Stimulated activated naive CD8-positive, alpha-beta T cell treated with anti-CD3 and anti-CD28 coated beads, Interleukin-15, Interleukin-2, amounts not matched to agents 100 ng/mL and 50 ng/mL, for 24 hours (primary cell): ENCODE results near the gene ANKDD1B.

ENCODE experiments used
- H3K27ac Mint-ChIP-seq: one replicate; pipeline ENCODE4 v1.8.0; 2021; ENCODE audit warnings: mild to moderate bottlenecking, mixed read lengths
- H3K27me3 Mint-ChIP-seq: one replicate; pipeline ENCODE4 v1.8.0; 2021; ENCODE audit warnings: mixed read lengths
- H3K36me3 Mint-ChIP-seq: one replicate; pipeline ENCODE4 v1.8.0; 2021; ENCODE audit warnings: low read depth, mixed read lengths
- H3K4me1 Mint-ChIP-seq: one replicate; pipeline ENCODE4 v1.8.0; 2021; ENCODE audit warnings: low read depth, mixed read lengths
- H3K4me3 Mint-ChIP-seq: one replicate; pipeline ENCODE4 v1.8.0; 2021; ENCODE audit warnings: mild to moderate bottlenecking, mixed read lengths
- H3K9me3 Mint-ChIP-seq: one replicate; pipeline ENCODE4 v1.8.0; 2021; ENCODE audit warnings: mixed read lengths

The ANKDD1B gene

DNA sequence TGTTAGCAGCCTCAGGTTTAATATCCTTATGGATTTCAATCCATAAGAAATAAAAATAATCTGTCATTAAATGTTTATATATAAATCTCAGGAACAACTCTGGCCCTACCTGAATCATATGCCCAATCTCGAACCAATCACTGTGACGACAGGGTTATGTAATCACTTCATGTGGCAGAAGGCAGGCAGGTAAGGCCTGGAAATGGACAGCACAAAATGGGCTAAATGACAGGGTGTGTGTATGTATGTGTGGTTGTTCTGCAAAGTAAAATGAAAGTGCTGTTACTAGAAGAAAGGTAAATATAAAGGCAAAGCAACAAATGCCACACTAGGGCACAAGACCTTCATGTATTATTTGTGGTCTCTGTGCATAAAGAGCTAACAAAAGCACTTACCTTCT lies 19.6 kb downstream of the ANKDD1B start:
- no peaks in the 10 kb centered on the region for H3K27me3 Mint-ChIP-seq
- no peak overlapping the region for H3K27ac Mint-ChIP-seq
- no peak overlapping the region for H3K4me3 Mint-ChIP-seq
- H3K9me3 Mint-ChIP-seq: peaks cover 4% of the 10 kb centered on the region
- H3K36me3 Mint-ChIP-seq: peaks cover 3% of the 10 kb centered on the region
- peaks cover 10% of the 10 kb centered on the region for H3K4me1 Mint-ChIP-seq

DNA sequence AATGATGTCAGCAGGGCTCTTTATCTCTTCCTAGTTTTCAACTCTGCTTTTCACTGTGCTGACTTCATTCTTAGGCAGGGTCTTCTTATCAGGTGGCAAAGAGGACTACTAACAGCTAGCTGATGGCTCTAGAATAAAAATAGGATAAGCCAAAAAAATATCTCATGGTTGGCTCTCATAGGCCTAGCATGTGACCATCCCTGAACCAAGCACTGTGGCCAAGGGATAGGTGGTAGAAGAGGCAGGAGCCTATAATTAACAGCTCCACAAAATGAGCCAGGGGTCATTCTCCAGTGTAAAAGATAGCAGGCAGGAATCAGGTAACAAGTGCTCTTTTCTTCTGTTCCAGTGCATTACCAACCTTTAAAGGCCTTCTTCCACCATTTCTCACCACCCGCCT lies 21.1 kb downstream of the ANKDD1B start:
- H3K4me3 Mint-ChIP-seq: no peak overlapping the region
- H3K9me3 Mint-ChIP-seq: peaks cover 4% of the 10 kb centered on the region
- H3K27ac Mint-ChIP-seq: no peak overlapping the region
- H3K4me1 Mint-ChIP-seq: peaks cover under 1% of the 10 kb centered on the region
- peaks cover 3% of the 10 kb centered on the region for H3K36me3 Mint-ChIP-seq
- no peaks in the 10 kb centered on the region for H3K27me3 Mint-ChIP-seq

DNA sequence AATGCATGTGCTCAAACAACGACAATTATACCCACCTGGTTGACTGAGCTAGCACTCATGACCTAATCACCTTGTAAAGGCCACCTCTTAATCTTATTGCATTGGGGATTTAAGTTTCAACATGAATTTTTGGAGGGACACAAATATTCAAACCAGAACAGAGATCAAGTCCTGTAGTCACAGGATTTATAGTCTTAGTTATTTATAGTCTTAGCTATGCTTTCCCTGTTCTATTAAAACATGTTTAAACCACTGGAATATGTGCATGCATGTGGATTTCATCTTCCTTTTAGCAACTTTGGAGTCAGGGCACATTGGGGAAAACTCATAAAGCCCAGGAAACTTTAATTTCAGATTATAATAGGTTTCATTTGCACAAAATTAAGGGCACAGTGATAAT lies 26.7 kb downstream of the ANKDD1B start:
- peaks cover 4% of the 10 kb centered on the region for H3K9me3 Mint-ChIP-seq
- peaks cover 3% of the 10 kb centered on the region for H3K36me3 Mint-ChIP-seq
- H3K4me1 Mint-ChIP-seq: no peaks in the 10 kb centered on the region
- H3K4me3 Mint-ChIP-seq: no peak overlapping the region
- H3K27me3 Mint-ChIP-seq: no peaks in the 10 kb centered on the region
- H3K27ac Mint-ChIP-seq: no peak overlapping the region

DNA sequence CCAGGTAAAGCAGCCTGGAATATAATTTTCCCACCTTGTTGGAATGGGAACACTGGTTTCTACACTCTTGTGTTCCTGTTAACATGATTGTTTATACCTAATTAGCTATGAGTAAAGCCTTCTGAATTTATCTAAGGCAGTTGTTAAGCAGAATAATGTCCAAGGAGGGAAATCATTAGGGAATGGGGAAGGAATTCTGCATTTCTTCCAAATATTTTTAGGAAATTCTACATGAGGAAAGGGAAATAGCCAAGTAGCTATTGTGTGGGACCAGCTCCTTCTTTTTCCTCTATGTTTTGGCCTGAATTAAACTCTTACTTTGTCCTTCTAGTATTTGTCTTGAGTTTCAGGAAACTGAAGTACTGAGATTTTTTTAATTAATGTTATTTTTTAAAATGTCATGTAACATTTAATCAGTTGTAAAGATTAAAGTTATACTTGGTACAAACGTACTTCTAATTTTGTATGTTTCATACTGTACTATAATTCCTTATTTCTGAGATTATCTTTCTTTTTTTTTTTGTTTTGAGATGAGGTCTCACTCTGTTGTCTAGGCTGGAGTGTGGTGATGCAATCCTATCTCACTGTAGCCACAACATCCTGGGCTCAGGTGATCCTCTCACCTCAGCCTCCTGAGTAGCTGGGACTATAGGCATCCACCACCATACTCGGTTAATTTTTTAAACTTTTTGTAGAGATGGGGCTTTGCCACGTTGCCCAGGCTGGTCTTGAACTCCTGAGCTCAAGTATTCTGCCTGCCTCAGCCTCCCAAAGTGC lies 28.5 kb downstream of the ANKDD1B start:
- peaks cover 2% of the 10 kb centered on the region for H3K36me3 Mint-ChIP-seq
- no peaks in the 10 kb centered on the region for H3K4me1 Mint-ChIP-seq
- H3K27ac Mint-ChIP-seq: no peak overlapping the region
- H3K27me3 Mint-ChIP-seq: no peaks in the 10 kb centered on the region
- H3K4me3 Mint-ChIP-seq: no peak overlapping the region
- peaks cover 2% of the 10 kb centered on the region for H3K9me3 Mint-ChIP-seq

DNA sequence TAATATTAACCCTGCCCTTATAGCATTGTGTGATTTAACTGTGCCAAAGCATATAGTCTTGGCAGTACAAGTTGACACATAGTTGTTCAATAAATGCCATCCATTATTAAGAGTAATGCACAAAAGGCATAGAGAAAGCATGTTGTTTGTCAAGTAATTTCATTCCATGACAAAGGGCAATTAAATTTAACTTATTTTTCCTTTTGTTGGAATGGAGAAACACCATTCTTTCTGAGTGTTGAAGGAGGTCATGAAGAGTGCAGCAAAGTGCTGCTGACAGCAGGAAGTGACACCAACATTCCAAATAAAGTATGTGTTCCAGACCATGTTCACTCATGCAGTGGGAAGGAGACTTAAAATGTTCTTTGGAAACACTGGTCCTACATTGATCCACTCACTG lies 29.1 kb downstream of the ANKDD1B start:
- Mint-ChIP-seq H3K4me1 (no peaks in the 10 kb centered on the region), H3K9me3 (no peaks in the 10 kb centered on the region), H3K27ac (no peak overlapping the region), H3K36me3 (no peaks in the 10 kb centered on the region), H3K4me3 (no peak overlapping the region), H3K27me3 (no peaks in the 10 kb centered on the region)

DNA sequence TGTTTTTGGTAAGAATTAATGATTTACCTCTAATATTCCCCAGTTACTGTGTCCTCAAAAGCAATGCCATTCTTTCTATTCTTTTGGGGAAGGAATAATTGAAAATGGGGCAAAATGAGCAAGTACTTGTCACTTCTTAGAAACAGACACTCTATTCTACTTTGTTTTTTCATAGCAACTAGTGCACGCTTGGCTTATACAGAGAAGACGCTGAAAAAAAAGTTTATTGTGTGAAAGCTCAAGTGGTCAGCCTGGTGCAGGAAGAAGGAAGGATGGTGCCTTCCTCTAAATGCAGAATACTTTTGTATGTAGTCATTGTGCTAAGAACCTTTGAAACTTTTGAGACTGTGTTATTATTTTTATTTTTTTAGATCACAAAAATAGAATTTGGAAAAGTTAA lies 29.6 kb downstream of the ANKDD1B start:
- H3K4me3 Mint-ChIP-seq: no peak overlapping the region
- H3K9me3 Mint-ChIP-seq: no peaks in the 10 kb centered on the region
- no peaks in the 10 kb centered on the region for H3K27me3 Mint-ChIP-seq
- H3K4me1 Mint-ChIP-seq: no peaks in the 10 kb centered on the region
- H3K27ac Mint-ChIP-seq: no peak overlapping the region
- H3K36me3 Mint-ChIP-seq: no peaks in the 10 kb centered on the region

DNA sequence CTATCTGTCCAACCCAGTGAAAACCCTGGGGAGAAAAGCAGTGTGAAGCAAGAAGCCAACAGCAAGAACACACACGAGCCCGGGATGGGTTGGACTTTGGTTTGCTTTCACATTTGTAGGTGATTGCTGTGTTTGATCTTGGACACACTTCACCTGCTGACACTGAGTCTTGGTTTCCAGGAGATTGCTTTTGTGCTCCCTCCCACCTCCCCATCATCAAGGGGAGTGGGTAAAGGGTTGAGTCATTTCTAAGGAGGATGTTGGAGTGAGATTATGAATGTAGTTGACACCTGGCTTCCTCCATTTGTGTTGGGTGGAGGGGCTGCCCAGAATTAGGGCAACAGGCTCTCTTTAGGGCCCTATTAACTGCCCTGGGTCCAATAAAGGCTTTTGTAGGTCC lies 37.5 kb downstream of the ANKDD1B start:
- Mint-ChIP-seq H3K9me3 (peaks cover 3% of the 10 kb centered on the region), H3K27ac (no peak overlapping the region), H3K36me3 (no peaks in the 10 kb centered on the region), H3K27me3 (no peaks in the 10 kb centered on the region), H3K4me1 (no peaks in the 10 kb centered on the region), H3K4me3 (no peak overlapping the region)

DNA sequence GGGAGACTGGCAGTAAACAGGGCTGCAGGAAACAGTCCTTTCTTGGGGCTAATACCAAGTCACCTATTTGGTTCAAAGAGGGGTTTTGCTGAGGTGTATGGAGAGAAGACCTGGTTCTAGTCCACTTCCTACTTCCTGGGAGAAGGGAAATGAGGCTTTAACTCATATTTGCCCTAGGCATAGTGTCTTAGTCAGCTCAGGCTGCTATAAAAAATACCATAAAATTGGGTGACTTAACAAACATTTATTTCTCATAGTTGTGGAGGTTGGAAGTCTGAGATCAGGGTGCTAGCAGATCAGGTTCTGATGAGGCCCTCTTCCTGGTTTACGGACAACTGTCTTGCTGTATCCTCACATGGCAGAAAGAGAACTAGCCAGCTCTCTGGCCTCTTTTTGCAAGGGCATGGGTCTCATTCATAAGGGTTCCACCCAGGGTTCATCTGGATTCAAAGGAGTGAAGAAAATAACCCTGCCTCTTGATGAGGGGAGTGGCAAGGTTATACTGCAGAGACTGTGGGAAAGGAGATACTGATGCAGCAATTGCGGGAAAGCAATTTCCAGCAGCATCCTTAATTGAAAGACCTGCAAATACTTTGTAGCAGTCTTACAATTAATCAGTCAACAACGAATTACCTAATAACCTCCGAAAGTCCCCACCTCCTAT lies 40.5 kb downstream of the ANKDD1B start:
- H3K9me3 Mint-ChIP-seq: peaks cover 3% of the 10 kb centered on the region
- no peak overlapping the region for H3K27ac Mint-ChIP-seq
- H3K4me1 Mint-ChIP-seq: no peaks in the 10 kb centered on the region
- H3K36me3 Mint-ChIP-seq: no peaks in the 10 kb centered on the region
- H3K27me3 Mint-ChIP-seq: no peaks in the 10 kb centered on the region
- no peak overlapping the region for H3K4me3 Mint-ChIP-seq

DNA sequence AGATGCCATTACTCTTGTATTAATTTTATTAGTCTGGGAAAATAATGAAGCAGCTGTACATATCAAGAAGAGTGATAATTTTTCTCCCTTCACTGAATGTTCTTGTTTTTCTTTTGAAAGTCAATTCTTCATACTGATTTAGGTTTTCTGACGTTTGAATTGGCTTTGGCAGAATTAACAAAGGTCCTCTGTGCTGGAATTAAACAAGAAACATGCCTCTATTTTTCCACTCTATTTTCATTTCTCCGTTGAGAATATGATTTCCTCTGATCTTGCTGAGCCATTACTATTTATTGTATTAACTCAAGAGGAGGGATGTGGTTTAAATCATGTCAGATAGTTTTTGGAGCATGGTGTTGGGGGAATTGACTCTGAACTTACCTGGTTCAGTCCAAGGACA lies 42.3 kb downstream of the ANKDD1B start:
- H3K27me3 Mint-ChIP-seq: no peaks in the 10 kb centered on the region
- no peaks in the 10 kb centered on the region for H3K36me3 Mint-ChIP-seq
- H3K4me1 Mint-ChIP-seq: no peaks in the 10 kb centered on the region
- peaks cover 3% of the 10 kb centered on the region for H3K9me3 Mint-ChIP-seq
- no peak overlapping the region for H3K27ac Mint-ChIP-seq
- H3K4me3 Mint-ChIP-seq: no peak overlapping the region

DNA sequence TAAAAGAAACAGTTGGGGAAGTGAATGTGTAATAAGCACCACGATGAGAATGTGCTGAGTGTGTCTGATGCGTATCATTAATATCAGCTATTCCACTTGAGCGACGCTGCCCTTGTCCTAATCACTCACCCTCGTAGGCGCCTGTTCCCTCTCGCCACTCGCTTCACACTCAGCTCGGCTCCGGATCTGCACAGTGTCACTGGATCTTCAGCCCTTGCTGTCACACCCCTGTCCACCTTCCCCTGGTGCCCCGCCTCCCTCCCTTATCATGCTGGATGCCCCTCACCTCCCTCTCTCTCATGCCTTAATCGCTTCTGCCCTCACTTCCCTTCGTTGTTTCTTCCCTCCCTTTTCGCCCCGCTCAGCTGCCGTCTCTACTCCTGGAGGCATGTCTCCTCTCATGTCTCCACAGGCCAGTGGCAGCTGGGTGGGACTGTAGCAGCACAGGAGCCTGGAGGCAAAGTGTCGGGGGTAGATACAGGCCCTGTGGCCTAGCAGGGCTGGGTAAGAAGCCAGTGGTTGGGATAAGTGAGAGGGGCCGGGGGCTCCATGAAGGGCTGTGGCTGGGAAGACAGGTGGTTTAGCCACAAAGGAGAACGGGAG lies 43.5 kb downstream of the ANKDD1B start:
- Mint-ChIP-seq H3K27ac (no peak overlapping the region), H3K9me3 (no peaks in the 10 kb centered on the region), H3K27me3 (no peaks in the 10 kb centered on the region), H3K36me3 (no peaks in the 10 kb centered on the region), H3K4me1 (no peaks in the 10 kb centered on the region), H3K4me3 (no peak overlapping the region)

DNA sequence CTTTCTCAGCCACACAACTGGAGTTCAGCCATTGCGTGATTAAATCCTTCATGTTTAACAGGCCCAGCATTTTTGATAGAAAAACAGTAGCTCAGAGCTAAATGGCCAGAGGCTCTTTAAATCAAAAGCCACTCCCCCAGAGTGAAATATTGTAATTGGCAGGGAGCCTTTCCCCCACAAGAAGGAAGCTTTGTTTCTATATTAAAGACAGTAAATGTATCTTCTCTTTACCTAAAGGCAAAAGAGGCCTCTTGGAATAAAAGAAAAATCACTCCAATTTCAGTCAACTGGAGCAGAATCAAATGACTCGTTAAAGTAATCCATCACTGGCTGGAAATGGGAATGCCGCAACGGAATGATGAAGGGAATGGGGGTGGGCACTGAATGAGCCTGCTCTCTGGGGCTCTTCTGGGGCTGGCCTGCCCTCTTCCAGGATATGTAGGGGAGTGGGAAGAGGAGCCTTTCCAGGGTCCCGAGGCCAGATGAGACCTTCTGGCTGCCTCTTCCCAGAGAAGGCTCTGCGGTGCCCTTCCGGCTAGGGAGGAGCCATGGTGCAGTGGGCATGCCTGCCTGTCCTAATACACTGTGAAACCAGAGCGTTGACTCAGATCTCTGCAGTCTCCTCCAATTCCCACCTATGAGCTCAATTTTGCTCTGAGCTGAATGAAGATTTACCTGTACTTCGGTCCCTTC lies 45.2 kb downstream of the ANKDD1B start:
- Mint-ChIP-seq H3K9me3 (no peaks in the 10 kb centered on the region), H3K27me3 (no peaks in the 10 kb centered on the region), H3K4me3 (peak overlapping the region; percentile 8), H3K4me1 (peaks cover 3% of the 10 kb centered on the region), H3K36me3 (no peaks in the 10 kb centered on the region), H3K27ac (no peak overlapping the region)

DNA sequence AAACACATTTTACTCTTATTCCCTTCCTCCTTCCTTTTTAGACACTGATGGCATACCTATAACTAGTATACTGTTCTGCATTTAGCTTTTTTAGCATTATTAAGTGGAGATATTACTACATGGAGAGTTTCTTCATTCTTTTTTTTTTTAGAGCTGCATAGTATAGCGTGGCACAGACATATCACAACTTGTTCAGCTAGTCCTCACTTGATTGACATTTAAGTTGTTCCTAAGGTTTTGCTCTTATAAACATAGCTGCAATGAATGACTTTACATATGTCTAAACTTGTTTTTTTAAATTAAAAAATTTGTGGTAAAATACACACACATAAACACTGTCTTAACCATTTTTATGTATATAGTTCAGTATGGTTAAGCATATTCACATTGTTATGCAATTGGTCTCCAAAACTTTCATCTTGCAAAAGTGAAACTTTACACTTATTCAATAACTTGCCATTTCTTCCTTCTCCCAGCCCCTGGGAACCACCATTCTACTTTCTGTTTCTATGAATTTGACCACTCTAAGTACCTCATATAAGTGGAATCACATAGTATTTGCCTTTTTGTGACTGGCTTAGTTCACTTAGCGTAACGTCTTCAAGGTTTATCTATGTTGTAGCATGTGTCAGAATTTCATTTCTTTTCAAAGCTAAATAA lies 48.7 kb downstream of the ANKDD1B start:
- Mint-ChIP-seq H3K9me3 (no peaks in the 10 kb centered on the region), H3K4me1 (peaks cover 3% of the 10 kb centered on the region), H3K27ac (no peak overlapping the region), H3K36me3 (no peaks in the 10 kb centered on the region), H3K4me3 (no peak overlapping the region), H3K27me3 (no peaks in the 10 kb centered on the region)

DNA sequence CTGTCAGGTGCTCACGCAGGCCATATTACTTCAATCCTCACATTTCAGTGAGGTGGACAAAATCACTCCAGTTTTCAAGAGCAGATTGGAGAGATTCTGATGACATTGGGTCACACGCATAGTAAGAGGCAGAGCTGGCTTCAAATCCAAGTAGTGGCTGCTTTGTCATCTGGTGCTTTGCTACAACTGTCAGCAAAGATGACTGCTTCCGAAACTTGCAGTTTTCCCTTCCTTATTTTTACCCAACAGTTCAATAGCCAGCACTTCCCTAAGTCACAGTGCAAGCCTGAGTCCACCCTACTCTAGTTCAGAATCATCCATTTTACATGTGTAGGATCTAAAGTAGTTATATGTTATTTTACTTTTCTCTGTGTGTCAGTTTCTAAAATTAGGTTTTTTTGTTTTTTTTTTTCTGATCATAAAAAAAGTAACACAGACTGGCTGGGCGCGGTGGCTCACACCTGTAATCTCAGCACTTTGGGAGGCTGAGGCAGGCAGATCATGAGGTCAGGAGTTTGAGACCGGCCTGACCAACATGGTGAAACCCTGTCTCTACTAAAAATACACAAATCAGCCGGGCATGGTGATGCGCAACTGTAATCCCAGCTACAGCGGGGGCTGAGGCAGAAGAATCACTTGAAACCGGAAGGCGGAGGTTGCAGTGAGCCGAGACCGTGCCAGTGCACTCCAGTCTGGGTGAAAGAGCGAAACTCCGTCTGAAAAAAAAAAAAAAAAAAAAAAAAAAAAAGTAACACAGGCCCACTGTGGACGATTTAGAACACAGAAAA lies 49.6 kb downstream of the ANKDD1B start:
- no peak overlapping the region for H3K4me3 Mint-ChIP-seq
- no peaks in the 10 kb centered on the region for H3K9me3 Mint-ChIP-seq
- no peak overlapping the region for H3K27ac Mint-ChIP-seq
- H3K4me1 Mint-ChIP-seq: peaks cover 3% of the 10 kb centered on the region
- no peaks in the 10 kb centered on the region for H3K36me3 Mint-ChIP-seq
- no peaks in the 10 kb centered on the region for H3K27me3 Mint-ChIP-seq

DNA sequence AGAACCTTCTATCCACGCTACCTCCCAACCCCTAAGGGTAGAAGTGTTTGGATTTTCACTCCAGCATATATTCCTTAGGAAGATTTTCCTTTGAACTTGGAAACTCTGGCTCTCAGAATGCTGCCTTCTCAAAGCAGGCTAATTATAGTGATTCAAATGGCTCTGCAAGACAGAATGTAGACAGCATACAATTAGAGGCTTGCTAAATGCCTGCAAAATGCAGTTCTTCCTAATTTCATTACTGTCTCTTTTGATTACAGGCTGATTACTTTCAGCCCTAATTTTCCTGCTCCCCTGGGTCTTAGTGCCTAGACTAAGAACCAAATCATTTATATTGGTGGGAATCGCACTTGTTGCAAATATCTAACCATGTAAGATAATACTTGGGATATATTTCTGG lies 50.8 kb downstream of the ANKDD1B start:
- Mint-ChIP-seq H3K9me3 (no peaks in the 10 kb centered on the region), H3K4me3 (no peak overlapping the region), H3K36me3 (no peaks in the 10 kb centered on the region), H3K27me3 (peaks cover 2% of the 10 kb centered on the region), H3K4me1 (peaks cover 3% of the 10 kb centered on the region), H3K27ac (no peak overlapping the region)
